C4-2B (cell line): ENCODE results near the gene NOL12.

Source experiments
- CTCF ChIP-seq: fragments of 450-650 bp; conservative IDR thresholded peaks from 2 replicates; pipeline ENCODE4 v1.5.1; 2017; ENCODE audit warnings: mild to moderate bottlenecking
- ZFX ChIP-seq: fragments of 450-650 bp; IDR thresholded peaks from 2 replicates; pipeline ENCODE4 v1.6.1; 2017

- TF ChIP-seq CTCF = no peak
- TF ChIP-seq ZFX = no peak
These were observed 52.9 kb downstream of the NOL12 start for GRCh38 chr22:37739035-37739434.
